Subcutaneous abdominal adipose tissue (tissue), 5 donors: Measurements from ENCODE around the gene LRRC4.

Source experiments
- H3K27ac ChIP-seq: one replicate; pipeline ENCODE4 v1.7.0; 2013; ENCODE audit warnings: low read depth, mild to moderate bottlenecking, inconsistent platforms, low read length, moderate library complexity
- H3K27me3 ChIP-seq, 5 donors: one replicate each; pipeline ENCODE4 v1.7.0; 2013; ENCODE audit warnings: low read length in 5 of 5, inconsistent platforms in 1 of 5; ENCODE audit not compliant: control insufficient read depth in 5 of 5, insufficient read depth in 4 of 5
- H3K36me3 ChIP-seq, 5 donors: one replicate each; pipeline ENCODE4 v1.7.0; 2013; ENCODE audit warnings: low read length in 5 of 5; ENCODE audit not compliant: control insufficient read depth in 5 of 5, insufficient read depth in 5 of 5
- H3K4me1 ChIP-seq, 5 donors: one replicate each; pipeline ENCODE4 v1.7.0; 2013; ENCODE audit warnings: low read length in 5 of 5, mild to moderate bottlenecking in 3 of 5, moderate library complexity in 1 of 5; ENCODE audit not compliant: control insufficient read depth in 5 of 5, insufficient read depth in 5 of 5
- H3K4me3 ChIP-seq, 5 donors: one replicate each; pipeline ENCODE4 v1.7.0; 2013; ENCODE audit warnings: low read length in 5 of 5, low read depth in 1 of 5
- H3K9ac ChIP-seq, 5 donors: one replicate each; pipeline ENCODE4 v1.7.0; 2013; ENCODE audit warnings: low read length in 5 of 5, mild to moderate bottlenecking in 4 of 5, moderate library complexity in 3 of 5
- H3K9me3 ChIP-seq, 5 donors: one replicate each; pipeline ENCODE4 v1.7.0; 2013; ENCODE audit warnings: low read length in 5 of 5; ENCODE audit not compliant: control insufficient read depth in 5 of 5
- donor health status: healthy.
- donor health status: healthy.
- donor health status: healthy.
- donor health status: healthy.
- donor health status: healthy.

Gene LRRC4

GRCh38 chr7:128045158-128045557 lies 13.9 kb upstream of the LRRC4 start:
- H3K27me3 ChIP-seq = no peaks in the 10 kb centered on the region
- no peak overlapping the region for H3K9ac ChIP-seq
- H3K27ac ChIP-seq = no peak overlapping the region
- no peak overlapping the region for H3K4me3 ChIP-seq
- no peaks in the 10 kb centered on the region for H3K9me3 ChIP-seq
- peaks cover 0 to 3% (median 0%) of the 10 kb centered on the region in 5 donors for H3K4me1 ChIP-seq
- H3K36me3 ChIP-seq = peaks cover 0 to 9% (median 5%) of the 10 kb centered on the region in 5 donors

DNA sequence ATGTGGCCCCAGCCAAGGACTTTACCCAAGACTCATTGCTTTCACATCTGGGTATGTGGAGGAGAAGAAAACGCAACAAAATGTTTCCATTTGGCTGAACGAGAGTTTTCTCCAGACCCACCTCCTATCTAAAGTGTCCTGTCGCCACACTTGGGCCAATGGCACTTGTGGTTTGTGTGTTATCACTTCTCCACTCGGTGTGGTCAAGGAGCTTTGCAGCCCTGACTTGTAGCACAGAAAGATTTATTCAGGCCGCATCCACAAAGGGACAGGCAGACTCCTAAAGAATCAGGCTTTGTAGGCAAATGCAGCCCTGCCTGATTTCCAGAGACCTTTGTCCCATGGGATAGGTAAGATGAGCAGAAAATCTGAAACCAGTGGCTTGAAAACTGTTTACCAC lies 12.8 kb upstream of the LRRC4 start:
- no peak overlapping the region for H3K9ac ChIP-seq
- no peak overlapping the region for H3K4me3 ChIP-seq
- H3K36me3 ChIP-seq = peaks cover 0 to 9% (median 5%) of the 10 kb centered on the region in 5 donors
- H3K27ac ChIP-seq = no peak overlapping the region
- no peaks in the 10 kb centered on the region for H3K9me3 ChIP-seq
- peaks cover 0 to 3% (median 0%) of the 10 kb centered on the region in 5 donors for H3K4me1 ChIP-seq
- H3K27me3 ChIP-seq = no peaks in the 10 kb centered on the region

DNA sequence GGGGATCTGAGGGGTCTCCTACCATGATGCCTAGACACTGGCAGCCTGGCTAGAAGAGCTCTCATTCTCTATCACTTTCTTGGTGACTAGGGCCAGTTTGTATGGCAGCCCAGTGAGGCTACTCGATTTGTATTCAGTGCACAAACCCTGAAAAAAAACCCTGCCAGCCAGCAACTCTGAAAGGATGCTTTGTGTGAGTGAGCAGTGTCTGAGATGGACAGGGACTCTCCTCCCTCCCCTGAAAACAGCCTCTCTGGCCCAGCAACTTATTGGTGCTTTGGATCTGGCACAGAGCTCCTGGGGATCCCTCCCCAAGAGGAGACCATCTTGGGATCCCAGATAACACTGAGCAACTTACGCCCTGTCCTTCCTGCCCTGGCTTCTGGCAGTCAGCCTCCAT lies 10.8 kb upstream of the LRRC4 start:
- Histone ChIP-seq H3K27me3 (no peaks in the 10 kb centered on the region), H3K9me3 (no peaks in the 10 kb centered on the region), H3K4me3 (no peak overlapping the region), H3K9ac (no peak overlapping the region), H3K36me3 (peaks cover 0 to 9% (median 5%) of the 10 kb centered on the region in 5 donors), H3K27ac (no peak overlapping the region), H3K4me1 (peaks cover 0 to 3% (median 0%) of the 10 kb centered on the region in 5 donors)

- no peak overlapping the region for H3K9ac ChIP-seq
- H3K27me3 ChIP-seq = no peaks in the 10 kb centered on the region
- peaks cover 0 to 9% (median 5%) of the 10 kb centered on the region in 5 donors for H3K36me3 ChIP-seq
- peaks cover 0 to 3% (median 0%) of the 10 kb centered on the region in 5 donors for H3K4me1 ChIP-seq
- no peak overlapping the region for H3K27ac ChIP-seq
- H3K9me3 ChIP-seq = no peaks in the 10 kb centered on the region
- no peak overlapping the region for H3K4me3 ChIP-seq
These were observed 10.0 kb upstream of the LRRC4 start for GRCh38 chr7:128041203-128041602.

DNA sequence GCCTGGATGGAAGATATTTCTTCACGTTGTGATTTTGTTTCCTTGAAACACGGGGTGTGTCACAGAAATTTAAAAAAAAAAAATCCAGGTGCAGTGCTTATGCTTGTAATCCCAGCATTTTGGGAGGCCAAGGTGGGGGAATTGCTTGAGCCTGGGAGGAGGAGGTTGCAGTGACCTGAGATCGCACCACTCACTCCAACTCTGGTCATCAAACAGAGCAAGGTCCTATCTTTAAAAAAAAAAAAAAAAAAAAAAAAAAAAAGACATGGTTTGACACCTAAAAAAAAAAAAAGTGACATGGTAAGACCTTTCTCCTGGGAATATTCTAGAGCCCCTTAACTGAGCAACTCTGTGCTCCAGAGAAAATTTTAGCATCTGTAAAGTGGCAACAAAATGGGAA lies 9.0 kb upstream of the LRRC4 start:
- Histone ChIP-seq H3K9ac (no peak overlapping the region), H3K4me1 (no peaks in the 10 kb centered on the region), H3K9me3 (no peaks in the 10 kb centered on the region), H3K27ac (no peak overlapping the region), H3K36me3 (peaks cover 0 to 9% (median 5%) of the 10 kb centered on the region in 5 donors), H3K27me3 (no peaks in the 10 kb centered on the region), H3K4me3 (no peak overlapping the region)

- no peak overlapping the region for H3K27ac ChIP-seq
- no peak overlapping the region for H3K4me3 ChIP-seq
- no peaks in the 10 kb centered on the region for H3K9me3 ChIP-seq
These were observed 8.3 kb upstream of the LRRC4 start for GRCh38 chr7:128039544-128039953.

DNA sequence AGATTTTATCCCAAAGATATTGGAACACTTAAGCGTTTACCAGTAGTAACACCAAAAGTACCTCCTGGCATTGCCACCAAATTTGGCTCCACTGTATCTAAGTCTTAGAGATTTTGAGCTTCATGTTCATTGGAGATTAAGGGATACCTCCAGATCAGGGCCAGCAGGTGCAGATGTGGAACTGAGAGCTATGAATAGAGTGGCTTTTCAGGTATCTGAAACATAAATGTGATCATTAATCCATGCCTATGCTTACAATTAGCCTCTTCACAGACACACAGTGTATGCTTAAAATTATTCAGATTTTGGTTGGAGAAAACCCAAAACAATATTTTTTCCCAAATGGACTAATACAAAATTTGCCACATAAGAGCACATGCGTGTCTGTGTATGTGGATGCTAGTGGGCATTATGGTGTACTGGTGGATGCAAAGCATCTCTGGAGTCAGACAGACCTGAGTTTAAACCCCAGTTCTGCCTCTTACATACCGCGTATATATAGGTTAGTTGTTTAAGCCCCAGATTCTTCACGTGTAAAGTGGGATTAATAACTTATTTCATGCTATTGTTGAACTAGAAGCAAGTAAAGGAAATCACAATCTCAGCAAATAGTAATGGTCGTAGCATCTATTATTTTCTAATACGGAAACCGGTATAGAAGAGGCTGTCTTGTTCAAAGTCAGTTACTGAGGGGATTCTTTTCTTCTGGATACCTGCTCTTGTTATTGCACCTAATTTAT lies 6.8 kb upstream of the LRRC4 start:
- no peaks in the 10 kb centered on the region for H3K27me3 ChIP-seq
- H3K4me3 ChIP-seq = no peak overlapping the region
- peaks cover 0 to 3% (median 2%) of the 10 kb centered on the region in 5 donors for H3K4me1 ChIP-seq
- H3K9me3 ChIP-seq = no peaks in the 10 kb centered on the region
- H3K9ac ChIP-seq = no peak overlapping the region
- no peak overlapping the region for H3K27ac ChIP-seq
- H3K36me3 ChIP-seq = peaks cover 0 to 9% (median 5%) of the 10 kb centered on the region in 5 donors

More at GRCh38 chr7:128039544-128039953, 8.3 kb upstream of the LRRC4 start:
- H3K4me1 ChIP-seq = peaks cover 0 to 1% (median 0%) of the 10 kb centered on the region in 5 donors
- no peaks in the 10 kb centered on the region for H3K27me3 ChIP-seq
- H3K36me3 ChIP-seq = peaks cover 0 to 9% (median 5%) of the 10 kb centered on the region in 5 donors
- no peak overlapping the region for H3K9ac ChIP-seq

GRCh38 chr7:128037081-128037480 lies 5.8 kb upstream of the LRRC4 start:
- no peak overlapping the region for H3K27ac ChIP-seq
- H3K36me3 ChIP-seq = peaks cover 0 to 2% (median 0%) of the 10 kb centered on the region in 5 donors
- H3K27me3 ChIP-seq = no peaks in the 10 kb centered on the region
- H3K9me3 ChIP-seq = no peaks in the 10 kb centered on the region
- H3K9ac ChIP-seq = no peak overlapping the region
- H3K4me3 ChIP-seq = no peak overlapping the region
- peaks cover 1 to 11% (median 8%) of the 10 kb centered on the region in 5 donors for H3K4me1 ChIP-seq

GRCh38 chr7:128036226-128036940 lies 5.1 kb upstream of the LRRC4 start:
- Histone ChIP-seq H3K4me3 (no peak overlapping the region), H3K27ac (no peak overlapping the region), H3K36me3 (no peaks in the 10 kb centered on the region), H3K4me1 (peaks cover 1 to 14% (median 8%) of the 10 kb centered on the region in 5 donors), H3K9ac (no peak overlapping the region), H3K27me3 (no peaks in the 10 kb centered on the region), H3K9me3 (no peaks in the 10 kb centered on the region)

DNA sequence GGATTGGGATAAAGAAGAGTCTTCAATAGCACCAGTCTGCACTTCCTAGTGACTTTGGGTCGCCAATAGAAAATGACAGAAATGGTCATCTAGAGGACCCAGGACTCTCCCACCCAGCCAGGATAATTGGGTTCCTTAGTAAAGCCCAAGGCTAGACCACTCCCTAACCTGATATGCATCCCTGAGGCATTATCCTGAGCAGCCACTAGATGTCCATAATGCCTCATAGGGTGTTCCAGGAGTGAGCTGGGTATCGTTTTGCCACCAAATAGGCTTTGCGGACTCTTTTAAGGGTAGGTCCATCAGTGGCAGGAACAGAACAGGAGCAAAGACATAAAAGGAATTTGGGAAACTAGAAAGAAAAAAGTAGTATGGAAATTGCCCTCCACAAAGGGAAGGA lies 4.5 kb upstream of the LRRC4 start:
- no peaks in the 10 kb centered on the region for H3K36me3 ChIP-seq
- no peak overlapping the region for H3K9ac ChIP-seq
- H3K4me3 ChIP-seq = no peak overlapping the region
- H3K27me3 ChIP-seq = no peaks in the 10 kb centered on the region
- H3K9me3 ChIP-seq = no peaks in the 10 kb centered on the region
- H3K27ac ChIP-seq = no peak overlapping the region
- peaks cover 1 to 15% (median 9%) of the 10 kb centered on the region in 5 donors for H3K4me1 ChIP-seq
